GM21528 (cell line): Measurements from ENCODE around the gene DNMBP.

Experiments used
- ATAC-seq: cut with Tn5 transposase; IDR thresholded peaks from one replicate; pipeline ENCODE4 v1.9.1; 2021; ENCODE audit warnings: mild to moderate bottlenecking, moderate library complexity; ENCODE audit not compliant: unreplicated experiment, low FRiP score

DNMBP gene

DNA sequence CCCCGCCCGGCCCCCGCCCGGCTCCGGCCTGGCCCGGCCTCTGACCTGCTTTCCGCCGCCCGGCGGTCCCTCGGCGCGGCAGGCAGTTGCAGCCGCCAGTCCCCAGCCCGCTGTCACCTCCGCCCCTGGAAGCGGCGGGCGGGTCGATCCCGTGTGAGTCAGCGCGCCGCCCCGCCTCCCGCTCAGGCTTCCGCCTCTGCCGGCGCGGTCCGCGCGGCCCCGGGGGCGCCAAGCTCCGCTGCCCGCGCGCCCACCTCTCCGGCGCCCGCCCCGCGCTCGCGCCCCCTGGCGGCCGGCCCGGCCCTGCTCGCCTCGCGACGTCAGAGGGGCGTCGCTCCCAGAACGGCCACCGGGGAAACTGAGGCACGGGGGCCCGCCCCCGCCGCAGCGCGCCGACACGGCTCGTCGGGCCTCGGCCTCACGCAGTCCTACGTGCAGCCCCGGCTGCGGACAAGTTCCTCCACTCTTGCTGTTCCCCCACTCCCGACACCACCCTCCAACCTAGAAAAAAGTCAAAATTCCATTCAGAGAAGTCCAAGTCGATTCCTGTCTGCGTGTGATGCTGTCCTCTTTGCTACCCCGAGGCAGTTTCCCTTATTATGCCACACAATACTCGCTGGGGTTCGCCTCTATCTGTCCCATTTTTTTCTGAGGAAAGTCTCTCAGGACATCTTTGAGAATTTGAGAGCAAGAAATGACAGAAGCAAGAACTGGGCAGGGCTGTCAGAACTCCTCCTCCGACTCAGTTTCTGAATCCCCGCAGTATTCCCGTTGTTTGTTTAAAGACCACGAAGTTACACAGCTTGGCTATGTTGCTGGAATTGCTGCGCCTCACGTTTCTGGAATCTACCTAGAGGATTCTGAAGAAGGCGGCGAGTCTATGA, at the start of gene DNMBP:
Gene DNMBP (minus strand): TSS at position 155 of the 884 bp plus-strand sequence. CDS start 37,823 bp downstream, outside the sequence.
- ATAC-seq = peak; percentile 61

DNA sequence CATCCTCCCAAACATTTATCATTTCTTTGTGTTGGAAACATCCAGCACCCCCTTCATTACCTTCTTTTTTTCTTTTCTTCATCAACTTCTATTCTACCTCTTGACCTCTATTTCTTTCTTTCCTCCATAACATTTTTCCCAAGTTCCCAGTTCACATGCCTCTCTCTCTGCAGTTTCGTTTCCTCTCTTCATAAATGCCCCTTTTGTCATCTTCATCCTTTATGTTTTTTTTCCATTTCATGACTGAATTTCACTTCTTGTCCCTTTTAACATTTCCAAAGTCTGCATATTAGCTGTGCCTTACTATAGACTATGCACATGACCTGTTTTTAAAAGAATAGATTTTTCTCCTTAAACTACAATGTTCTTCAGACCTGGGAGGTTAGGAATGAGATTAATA, 48.2 kb upstream of the DNMBP start:
- ATAC-seq = no peak

GRCh38 chr10:100053686-100054460, 44.1 kb upstream of the DNMBP start:
- ATAC-seq = no peak

DNA sequence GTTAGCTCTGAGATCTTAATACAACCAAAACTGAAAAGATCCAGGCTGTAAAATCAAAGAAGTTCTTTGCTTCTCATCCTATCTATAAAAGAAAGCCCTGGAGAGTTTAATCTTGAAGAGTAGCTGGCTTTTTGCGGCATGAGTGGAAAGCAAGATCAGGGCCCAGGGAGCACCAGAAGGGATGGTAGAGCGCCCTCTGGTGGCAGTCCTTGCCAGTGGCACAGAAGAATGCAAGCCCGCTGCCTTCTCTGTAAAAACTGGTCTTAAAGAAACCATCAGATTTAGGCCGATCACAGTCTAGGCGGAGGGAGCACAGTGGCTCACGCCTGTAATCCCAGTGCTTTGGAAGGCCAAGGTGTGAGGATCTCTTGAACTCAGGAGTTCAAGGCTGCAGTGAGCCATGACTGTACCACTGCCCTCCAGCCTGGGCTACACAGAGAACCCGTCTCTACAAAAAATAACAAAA, 36.3 kb upstream of the DNMBP start:
- ATAC-seq = peak; percentile 75

GRCh38 chr10:100045592-100045991, 35.8 kb upstream of the DNMBP start:
- ATAC-seq = no peak

- no peak for ATAC-seq
These were observed 34.0 kb upstream of the DNMBP start for GRCh38 chr10:100043796-100044195.

DNA sequence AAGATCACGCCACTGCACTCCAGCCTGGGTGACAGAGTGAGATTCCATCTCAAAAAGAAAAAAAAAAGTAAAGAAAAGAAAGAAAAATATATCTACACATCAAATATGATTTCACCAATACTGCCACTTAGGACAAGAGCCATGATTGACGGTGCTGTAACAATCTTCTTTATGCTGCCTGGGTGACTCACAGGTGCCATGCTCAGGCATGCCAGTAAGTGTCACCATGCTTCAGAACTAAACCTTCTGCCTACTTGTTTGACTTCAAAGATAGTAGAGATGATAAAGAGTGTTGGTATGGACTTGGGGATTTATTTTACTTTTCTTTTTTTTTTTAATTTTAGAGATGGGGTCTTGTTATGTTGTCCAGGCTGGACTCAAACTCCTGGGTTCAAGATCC, 33.6 kb upstream of the DNMBP start:
- ATAC-seq = no peak

GRCh38 chr10:100041306-100042002, 31.7 kb upstream of the DNMBP start:
- ATAC-seq = no peak

GRCh38 chr10:100038561-100039071, 28.9 kb upstream of the DNMBP start:
- no peak for ATAC-seq

DNA sequence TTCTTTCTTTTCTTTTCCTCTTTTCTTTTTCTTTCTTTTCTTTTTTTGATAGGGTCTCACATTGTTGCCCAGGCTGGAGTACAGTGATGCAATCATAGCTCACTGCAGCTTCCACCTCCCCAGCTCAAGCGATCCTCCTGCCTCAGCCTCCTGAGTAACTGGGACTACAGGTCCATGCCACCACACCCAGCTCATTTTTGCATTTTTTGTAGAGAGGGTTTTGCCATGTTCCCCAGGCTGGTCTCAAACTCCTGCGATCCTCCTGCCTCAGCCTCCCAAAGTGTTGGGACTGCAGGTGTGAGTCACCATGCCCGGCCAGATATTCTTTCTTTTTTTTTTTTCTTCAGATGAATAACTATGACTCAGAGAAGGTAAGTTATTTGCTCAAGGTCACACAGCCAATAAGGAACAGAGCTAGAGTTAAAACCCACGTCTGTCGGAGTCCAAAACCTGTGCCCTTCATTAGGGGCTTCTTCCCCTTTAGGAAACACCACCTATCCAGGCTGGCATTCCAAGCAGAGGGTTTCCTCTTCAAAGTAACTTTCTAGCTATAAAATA, 28.1 kb upstream of the DNMBP start:
- ATAC-seq = no peak

GRCh38 chr10:100036850-100037249, 27.1 kb upstream of the DNMBP start:
- no peak for ATAC-seq

- no peak for ATAC-seq
These were observed 24.1 kb upstream of the DNMBP start for GRCh38 chr10:100033766-100034418.

- no peak for ATAC-seq
These were observed 17.7 kb upstream of the DNMBP start for GRCh38 chr10:100027416-100027815.

DNA sequence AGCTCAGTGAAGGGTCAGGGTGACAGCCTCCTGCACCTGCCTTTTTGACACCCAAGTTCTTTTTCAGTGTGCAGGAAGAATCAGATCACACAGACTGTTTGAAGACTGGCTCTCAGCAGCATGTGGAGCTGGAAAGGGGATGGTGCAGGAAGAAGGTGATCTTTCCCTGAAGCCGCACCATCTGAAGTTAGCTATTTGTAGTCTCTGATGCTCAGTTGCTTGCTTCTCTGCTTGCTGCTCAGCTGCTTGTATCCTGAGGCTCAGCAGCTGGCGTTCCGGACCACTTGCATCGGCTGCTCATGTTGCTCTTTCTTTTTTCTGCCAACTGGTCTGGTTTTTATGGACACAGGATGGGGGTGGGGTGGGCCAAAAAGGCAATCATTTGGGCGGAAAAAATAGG, 15.8 kb upstream of the DNMBP start:
- ATAC-seq = no peak

- no peak for ATAC-seq
These were observed 15.0 kb upstream of the DNMBP start for GRCh38 chr10:100024748-100025147.

GRCh38 chr10:100022403-100022802, 12.7 kb upstream of the DNMBP start:
- no peak for ATAC-seq

DNA sequence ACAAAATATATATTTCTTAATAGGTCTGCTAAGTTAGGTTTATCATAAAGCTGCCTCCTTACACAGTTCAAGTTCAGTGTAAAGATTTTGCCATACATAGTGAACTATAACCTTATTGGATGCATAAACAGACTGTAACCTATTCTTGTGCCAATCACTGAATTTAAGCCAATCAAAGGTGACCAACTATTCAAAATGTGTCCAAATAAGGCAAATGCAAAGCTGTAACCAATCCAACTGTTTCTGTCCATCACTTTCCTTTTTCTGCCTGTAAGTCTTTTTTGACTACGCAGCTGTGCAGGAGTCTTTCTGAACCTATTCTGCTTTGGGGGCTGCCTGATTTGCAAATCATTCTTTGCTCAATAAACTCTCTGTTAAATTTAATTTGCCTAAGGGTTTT, 11.6 kb upstream of the DNMBP start:
- no peak for ATAC-seq

DNA sequence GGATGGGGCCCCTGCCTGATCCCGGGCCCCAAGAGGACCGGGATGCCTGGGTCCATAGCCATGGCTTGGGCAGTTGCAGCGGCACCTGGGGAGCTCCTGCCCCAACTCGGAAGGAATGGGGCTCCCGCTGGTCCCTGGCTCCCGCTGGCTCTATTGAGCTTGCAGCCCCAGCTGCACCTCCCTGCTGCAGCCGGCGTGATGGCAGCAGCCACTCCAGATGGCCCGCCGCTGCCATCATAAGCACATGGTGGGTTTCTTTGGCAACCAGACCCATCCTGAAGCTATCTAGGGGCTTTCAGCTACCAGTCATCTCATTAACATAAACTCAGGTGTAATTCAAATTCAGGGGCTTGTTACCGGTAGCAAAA, 11.1 kb upstream of the DNMBP start:
- ATAC-seq = no peak

DNA sequence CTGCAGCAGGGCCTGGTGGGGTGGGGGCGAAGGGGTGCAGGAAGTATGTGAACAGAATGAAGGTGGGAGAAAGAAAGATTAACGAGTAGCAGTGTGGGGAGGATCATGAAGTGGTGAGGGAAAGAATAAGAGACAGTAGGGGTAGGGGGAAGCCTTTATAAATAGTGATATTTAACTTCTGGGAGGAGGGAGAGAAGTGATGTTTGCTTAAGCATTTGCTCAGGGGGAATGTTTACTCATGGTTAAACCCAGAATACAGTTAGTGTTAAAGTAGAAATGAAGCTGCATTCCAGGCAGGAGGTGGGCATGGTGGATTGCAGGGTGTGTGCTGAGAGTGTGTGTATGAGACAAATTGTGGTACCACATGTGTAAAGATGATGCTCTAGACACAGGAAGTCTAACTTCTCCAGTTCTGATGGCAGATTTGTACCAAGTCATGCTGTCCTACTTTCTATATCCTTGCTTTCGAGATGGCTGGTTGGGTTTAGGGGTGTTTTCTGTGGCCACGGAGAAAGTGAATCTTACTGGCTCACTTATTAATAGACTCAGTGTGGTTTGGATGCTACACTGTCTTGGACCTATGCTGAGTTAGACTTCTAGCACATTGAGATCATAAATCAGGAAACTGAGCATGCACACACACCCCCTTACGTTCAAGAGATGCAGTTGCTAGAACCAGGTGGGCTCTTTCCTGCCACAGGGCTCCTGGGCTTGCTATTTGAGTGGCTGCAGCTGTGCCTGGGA, 10.6 kb upstream of the DNMBP start:
- no peak for ATAC-seq
